Esophagus muscularis mucosa (tissue), 4 donors: ENCODE measurements around the gene MTA3. TPM values are rescaled to one million over a fixed set of nuclear protein-coding genes. Genes with fewer than 3 reads are reported as not detected.

Experiments used
- DNase-seq: peaks from one replicate; pipeline ENCODE4 v3.0.0-alpha.2; 2017; ENCODE audit errors: extremely low spot score
- H3K27ac ChIP-seq, 4 donors: fragments of 200-600 bp; sonication (generic); replicated peaks in 1 of 4; 1 replicate in 3 of 4; 2 replicates in 1 of 4; pipeline ENCODE4 v1.5.1; 2016 to 2019; ENCODE audit warnings: mild to moderate bottlenecking in 1 of 4
- H3K27me3 ChIP-seq, 4 donors: fragments of 200-600 bp; sonication (generic); one replicate each; pipeline versions ENCODE4 v1.5.1 to v1.6.0; 2016 to 2019
- H3K36me3 ChIP-seq, 4 donors: fragments of 200-600 bp; sonication (generic); one replicate each; pipeline ENCODE4 v1.5.1; 2016 to 2019
- H3K4me1 ChIP-seq, 4 donors: fragments of 200-600 bp; sonication (generic); one replicate each; pipeline ENCODE4 v1.5.1; 2016 to 2019
- H3K4me3 ChIP-seq, 4 donors: fragments of 200-600 bp; sonication (generic); 1 replicate in 2 of 4; 2 replicates in 2 of 4; pipeline ENCODE4 v1.5.1; 2016 to 2019; ENCODE audit warnings: mild to moderate bottlenecking in 4 of 4, moderate library complexity in 1 of 4
- H3K9me3 ChIP-seq, 4 donors: fragments of 200-600 bp; sonication (generic); 1 replicate in 3 of 4; 2 replicates in 1 of 4; pipeline ENCODE4 v1.5.1; 2016 to 2019
- CTCF ChIP-seq, 3 experiments: fragments of 200-600 bp in 2 of 3; fragments of 450-650 bp in 1 of 3; sonication (generic) in 2 of 3; IDR thresholded peaks; one replicate each; pipeline ENCODE4 v1.5.1; 2017 to 2019; ENCODE audit warnings: antibody characterized with exemption in 3 of 3, mild to moderate bottlenecking in 2 of 3, moderate library complexity in 1 of 3
- EP300 ChIP-seq: sonication (generic); formaldehyde crosslinking; IDR thresholded peaks from one replicate; pipeline ENCODE4 v1.6.1; 2017; ENCODE audit warnings: antibody characterized with exemption
- POLR2A ChIP-seq: fragments of 450-650 bp; IDR thresholded peaks from one replicate; pipeline ENCODE4 v1.6.1; 2017; ENCODE audit warnings: antibody characterized with exemption, moderate library complexity, mild to moderate bottlenecking, low read depth
- POLR2AphosphoS5 ChIP-seq, 2 donors: sonication (generic); formaldehyde crosslinking; IDR thresholded peaks; one replicate each; pipeline ENCODE4 v1.6.1; 2017; ENCODE audit warnings: antibody characterized with exemption in 2 of 2
- WGBS: methylation state at CpG from one replicate; pipeline ENCODE4 v1.1.5; 2018; 5-methylcytosine and 5-hydroxymethylcytosine counted together
- intact Hi-C: fragments of 100-400 bp; cut with DNase I; formaldehyde crosslinking; loops from one replicate; pipeline ENCODE4 v1.15.1; 2023
- small RNA-seq, 3 donors: library from RNA; depleted of rRNA; stranded (forward); fragments of <200 nt; gene quantifications; one replicate each; pipeline ENCODE3, GENCODE V24; 2016
- total RNA-seq, 4 donors: library from RNA; depleted of rRNA; stranded (reverse); fragments of >200 nt; gene quantifications; one replicate each; pipeline versions ENCODE4 v1.1.0 to v1.2.1, GENCODE V29; 2016

The MTA3 gene
- total RNA-seq, 4 donors from 2014 or later, result 20.5 to 27.7 (median 24.3) TPM

- no peak overlapping the region for H3K27ac ChIP-seq
- DNase-seq, result no peak
- peaks cover 0 to 13% (median 11%) of the 10 kb centered on the region in 4 donors for H3K4me1 ChIP-seq
- TF ChIP-seq POLR2A (no peak), CTCF (IDR thresholded peaks at IDR 0.05) (no peak), EP300 (no peak)
- H3K27me3 ChIP-seq, result no peaks in the 10 kb centered on the region
- H3K36me3 ChIP-seq, result no peaks in the 10 kb centered on the region
- no peaks in the 10 kb centered on the region for H3K9me3 ChIP-seq
- intact Hi-C loops, result no loop called here
- H3K4me3 ChIP-seq, result no peak overlapping the region
- WGBS, result 89% methylated on average over 6 of the region's 6 CpGs
Measured at GRCh38 chr2:42802150-42802549, 233.7 kb downstream of the MTA3 start.

- intact Hi-C loops, result no loop called here
- DNase-seq, result no peak
- peaks cover 5 to 21% (median 19%) of the 10 kb centered on the region in 4 donors for H3K4me1 ChIP-seq
- TF ChIP-seq EP300, result no peak
- no peak for TF ChIP-seq CTCF (IDR thresholded peaks at IDR 0.05)
- no peak for TF ChIP-seq POLR2AphosphoS5 (IDR thresholded peaks at IDR 0.05)
- H3K36me3 ChIP-seq, result no peaks in the 10 kb centered on the region
- no peaks in the 10 kb centered on the region for H3K9me3 ChIP-seq
- H3K27ac ChIP-seq, result no peak overlapping the region
- H3K4me3 ChIP-seq, result no peak overlapping the region
- 79% methylated on average over 3 of the region's 3 CpGs for WGBS
- H3K27me3 ChIP-seq, result no peaks in the 10 kb centered on the region
Measured at GRCh38 chr2:42804338-42804737, 235.9 kb downstream of the MTA3 start.

- DNase-seq, result no peak
- intact Hi-C loops, result no loop called here
- Histone ChIP-seq H3K4me3 (no peak overlapping the region), H3K27ac (no peak overlapping the region), H3K4me1 (peaks cover 5 to 23% (median 20%) of the 10 kb centered on the region in 4 donors), H3K27me3 (no peaks in the 10 kb centered on the region), H3K9me3 (peaks cover 0 to under 1% (median 0%) of the 10 kb centered on the region in 4 donors), H3K36me3 (no peaks in the 10 kb centered on the region)
- 80% methylated on average over 5 of the region's 5 CpGs for WGBS
- no peak for TF ChIP-seq EP300
- TF ChIP-seq POLR2AphosphoS5 (IDR thresholded peaks at IDR 0.05), result no peak
- TF ChIP-seq POLR2A, result no peak
- TF ChIP-seq CTCF (IDR thresholded peaks at IDR 0.05), result no peak
Measured at GRCh38 chr2:42804891-42805290, 236.5 kb downstream of the MTA3 start.

Small RNAs within 50 kb of the gene (small RNA-seq; reads per million reads assigned to genes)
- gene AC074375.1 (0 reads per million in 3 donors), gene RNU6-137P (0 reads per million in 3 donors)

Other genes starting within 250 kb of the MTA3 start
- 100 to 1,000 TPM in 1 of 4 donors, 10 to 100 TPM in 3; 56.9 to 122 (median 95.1) TPM for gene COX7A2L, start 207.4 kb upstream of the MTA3 start, total RNA-seq
- gene KCNG3, start 74.7 kb upstream of the MTA3 start, total RNA-seq, result under 1 TPM in 1 of 4 donors, not detected in 3; 0.17 TPM
- 1 to 10 TPM in 1 of 4 donors, under 1 TPM in 3; 0.42 to 1.3 (median 0.61) TPM for gene OXER1, start 195.5 kb downstream of the MTA3 start, total RNA-seq
- 1 to 10 TPM; 2.9 to 4.8 (median 4.0) TPM for gene HAAO, start 224.0 kb downstream of the MTA3 start, total RNA-seq